MM.1S (cell line): ENCODE data around the gene RFXANK.
A peak's percentile ranks its signal among the peaks of the same experiment; 100 is the strongest.

Source experiments
- DNase-seq: peaks from one replicate; pipeline ENCODE4 v3.0.0-alpha.2; 2015
- H2AFZ ChIP-seq: fragments of 300-600 bp; sonication (generic); 2 replicates; pipeline ENCODE4 v1.6.0; 2016; ENCODE audit warnings: antibody characterized with exemption, low read length
- H3F3A ChIP-seq: fragments of 300-600 bp; sonication (generic); 2 replicates; pipeline ENCODE4 v1.6.1; 2016; ENCODE audit warnings: mild to moderate bottlenecking, antibody characterized with exemption, low read length, moderate library complexity, mixed read lengths; ENCODE audit not compliant: insufficient read depth
- H3K27ac ChIP-seq: fragments of 300-600 bp; sonication (generic); 2 replicates; pipeline ENCODE4 v1.5.1; 2016; ENCODE audit warnings: mild to moderate bottlenecking, low read length
- H3K27me3 ChIP-seq: fragments of 300-600 bp; sonication (generic); replicated peaks from 2 replicates; pipeline ENCODE4 v1.6.0; 2016; ENCODE audit warnings: low read length; ENCODE audit not compliant: insufficient read depth
- H3K36me3 ChIP-seq: fragments of 300-600 bp; sonication (generic); replicated peaks from 2 replicates; pipeline ENCODE4 v1.6.1; 2016; ENCODE audit warnings: mild to moderate bottlenecking, low read length, mixed read lengths; ENCODE audit not compliant: insufficient read depth
- H3K4me1 ChIP-seq: fragments of 300-600 bp; sonication (generic); 2 replicates; pipeline ENCODE4 v1.6.1; 2016; ENCODE audit warnings: low read length, mixed read lengths
- H3K4me2 ChIP-seq: fragments of 300-600 bp; sonication (generic); 2 replicates; pipeline ENCODE4 v1.6.0; 2016; ENCODE audit warnings: low read depth, low read length
- H3K4me3 ChIP-seq: fragments of 300-600 bp; sonication (generic); 2 replicates; pipeline ENCODE4 v1.5.1; 2016; ENCODE audit warnings: low read length, mixed read lengths
- H3K79me2 ChIP-seq: fragments of 300-600 bp; sonication (generic); 2 replicates; pipeline ENCODE4 v1.6.1; 2016; ENCODE audit warnings: mixed run types, low read length, mixed read lengths
- H3K9ac ChIP-seq: fragments of 300-600 bp; sonication (generic); 2 replicates; pipeline ENCODE4 v1.6.1; 2016; ENCODE audit warnings: low read length, mixed read lengths
- H3K9me2 ChIP-seq: fragments of 300-600 bp; sonication (generic); replicated peaks from 2 replicates; pipeline ENCODE4 v1.6.1; 2016; ENCODE audit warnings: mild to moderate bottlenecking, low read length, mixed read lengths; ENCODE audit not compliant: insufficient read depth
- H3K9me3 ChIP-seq: fragments of 300-600 bp; sonication (generic); replicated peaks from 2 replicates; pipeline ENCODE4 v1.6.1; 2016; ENCODE audit warnings: mild to moderate bottlenecking, low read length, mixed read lengths; ENCODE audit not compliant: insufficient read depth
- H4K20me1 ChIP-seq: fragments of 300-600 bp; sonication (generic); 2 replicates; pipeline ENCODE4 v1.6.1; 2016; ENCODE audit warnings: mild to moderate bottlenecking, low read length, moderate library complexity, mixed read lengths; ENCODE audit not compliant: insufficient read depth
- EZH2 ChIP-seq: fragments of 300-600 bp; sonication (generic); optimal IDR thresholded peaks from 2 replicates; pipeline ENCODE3; 2017; ENCODE audit warnings: low read depth, mild to moderate bottlenecking, antibody characterized with exemption, low read length, mixed read lengths
- EZH2phosphoT487 ChIP-seq: fragments of 300-600 bp; sonication (generic); IDR thresholded peaks from 2 replicates; pipeline ENCODE4 v1.6.1; 2018; ENCODE audit warnings: antibody characterized with exemption, low read length
- TF ChIP-seq, protein P1 (sequence below): fragments of 300-600 bp; sonication (generic); IDR thresholded peaks from 2 replicates; pipeline ENCODE4 v1.5.1; 2016; ENCODE audit warnings: antibody characterized with exemption, low read length, mixed read lengths

Gene RFXANK

GRCh38 chr19:19224852-19225494 lies 32.9 kb downstream of the RFXANK start:
- no peaks in the 10 kb centered on the region for H3K9me3 ChIP-seq
- H3K27ac ChIP-seq, result no peak overlapping the region
- no peaks in the 10 kb centered on the region for H3K9me2 ChIP-seq
- H3K79me2 ChIP-seq, result no peaks in the 10 kb centered on the region
- no peaks in the 10 kb centered on the region for H4K20me1 ChIP-seq
- H3K4me1 ChIP-seq, result no peaks in the 10 kb centered on the region
- no peaks in the 10 kb centered on the region for H3K36me3 ChIP-seq
- peak overlapping the region; percentile 50 for H3K4me3 ChIP-seq
- peak overlapping the region; percentile 86 for H2AFZ ChIP-seq
- peak overlapping the region; percentile 83 for H3K4me2 ChIP-seq
- H3K27me3 ChIP-seq, result peaks cover 78% of the 10 kb centered on the region
- H3F3A ChIP-seq, result no peaks in the 10 kb centered on the region
- TF ChIP-seq EZH2 (no peak), EZH2phosphoT487 (no peak)
- TF ChIP-seq, protein P1, sequence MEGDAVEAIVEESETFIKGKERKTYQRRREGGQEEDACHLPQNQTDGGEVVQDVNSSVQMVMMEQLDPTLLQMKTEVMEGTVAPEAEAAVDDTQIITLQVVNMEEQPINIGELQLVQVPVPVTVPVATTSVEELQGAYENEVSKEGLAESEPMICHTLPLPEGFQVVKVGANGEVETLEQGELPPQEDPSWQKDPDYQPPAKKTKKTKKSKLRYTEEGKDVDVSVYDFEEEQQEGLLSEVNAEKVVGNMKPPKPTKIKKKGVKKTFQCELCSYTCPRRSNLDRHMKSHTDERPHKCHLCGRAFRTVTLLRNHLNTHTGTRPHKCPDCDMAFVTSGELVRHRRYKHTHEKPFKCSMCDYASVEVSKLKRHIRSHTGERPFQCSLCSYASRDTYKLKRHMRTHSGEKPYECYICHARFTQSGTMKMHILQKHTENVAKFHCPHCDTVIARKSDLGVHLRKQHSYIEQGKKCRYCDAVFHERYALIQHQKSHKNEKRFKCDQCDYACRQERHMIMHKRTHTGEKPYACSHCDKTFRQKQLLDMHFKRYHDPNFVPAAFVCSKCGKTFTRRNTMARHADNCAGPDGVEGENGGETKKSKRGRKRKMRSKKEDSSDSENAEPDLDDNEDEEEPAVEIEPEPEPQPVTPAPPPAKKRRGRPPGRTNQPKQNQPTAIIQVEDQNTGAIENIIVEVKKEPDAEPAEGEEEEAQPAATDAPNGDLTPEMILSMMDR, result peak; percentile 66
- DNase-seq, result peak; percentile 56
- H3K9ac ChIP-seq, result no peak overlapping the region

DNA sequence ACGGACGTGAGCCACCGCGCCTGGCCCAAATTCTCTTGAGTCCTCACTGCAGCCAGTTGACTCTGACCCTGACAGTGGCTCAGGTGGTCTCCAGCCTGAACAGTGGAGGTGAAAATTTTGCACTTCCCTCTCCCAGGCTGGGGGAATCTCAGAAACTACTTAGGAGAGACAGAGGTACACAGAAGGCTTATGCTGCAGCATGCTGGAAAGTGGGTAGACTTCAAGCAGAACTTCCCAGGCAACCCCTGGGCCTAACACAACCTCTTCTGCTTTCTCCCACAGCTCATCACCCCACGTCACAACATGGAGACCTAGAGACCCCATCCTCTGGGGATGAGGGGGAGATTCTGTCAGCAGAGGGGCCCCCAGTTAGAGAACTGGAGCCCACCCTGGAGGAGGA lies 34.1 kb downstream of the RFXANK start:
- H3K9me3 ChIP-seq, result no peaks in the 10 kb centered on the region
- no peaks in the 10 kb centered on the region for H3K36me3 ChIP-seq
- H3K9me2 ChIP-seq, result no peaks in the 10 kb centered on the region
- H3K27ac ChIP-seq, result no peak overlapping the region
- TF ChIP-seq, protein P1, result no peak
- no peak for DNase-seq
- H3K4me2 ChIP-seq, result no peak overlapping the region
- H2AFZ ChIP-seq, result no peak overlapping the region
- no peaks in the 10 kb centered on the region for H3K4me1 ChIP-seq
- no peak overlapping the region for H3K9ac ChIP-seq
- H3K4me3 ChIP-seq, result no peak overlapping the region
- H4K20me1 ChIP-seq, result no peaks in the 10 kb centered on the region
- no peaks in the 10 kb centered on the region for H3F3A ChIP-seq
- peaks cover 76% of the 10 kb centered on the region for H3K27me3 ChIP-seq
- H3K79me2 ChIP-seq, result no peaks in the 10 kb centered on the region

DNA sequence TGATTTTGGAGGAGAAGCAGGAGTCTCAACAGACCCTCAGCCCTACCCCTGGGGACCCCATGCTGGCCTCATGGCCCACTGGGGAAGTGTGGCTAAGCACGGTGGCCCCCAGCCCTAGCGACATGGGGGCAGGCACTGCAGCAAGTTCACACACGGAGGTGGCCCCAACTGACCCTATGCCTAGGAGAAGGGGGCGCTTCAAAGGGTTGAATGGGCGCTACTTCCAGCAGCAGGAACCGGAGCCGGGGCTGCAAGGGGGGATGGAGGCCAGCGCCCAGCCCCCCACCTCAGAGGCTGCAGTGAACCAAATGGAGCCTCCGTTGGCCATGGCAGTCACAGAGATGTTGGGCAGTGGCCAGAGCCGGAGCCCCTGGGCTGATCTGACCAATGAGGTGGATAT lies 34.6 kb downstream of the RFXANK start:
- no peak for TF ChIP-seq EZH2
- TF ChIP-seq, protein P1, result no peak
- no peak for TF ChIP-seq EZH2phosphoT487
- Histone ChIP-seq H3K4me1 (no peaks in the 10 kb centered on the region), H3K36me3 (no peaks in the 10 kb centered on the region), H3F3A (no peaks in the 10 kb centered on the region), H3K27ac (no peak overlapping the region), H3K27me3 (peaks cover 80% of the 10 kb centered on the region), H3K4me2 (no peak overlapping the region), H3K4me3 (no peak overlapping the region), H3K9me2 (no peaks in the 10 kb centered on the region), H2AFZ (no peak overlapping the region), H3K9ac (no peak overlapping the region), H4K20me1 (no peaks in the 10 kb centered on the region), H3K9me3 (no peaks in the 10 kb centered on the region), H3K79me2 (no peaks in the 10 kb centered on the region)
- no peak for DNase-seq
